ENCODE data around the gene ADAMTSL3.

DNA sequence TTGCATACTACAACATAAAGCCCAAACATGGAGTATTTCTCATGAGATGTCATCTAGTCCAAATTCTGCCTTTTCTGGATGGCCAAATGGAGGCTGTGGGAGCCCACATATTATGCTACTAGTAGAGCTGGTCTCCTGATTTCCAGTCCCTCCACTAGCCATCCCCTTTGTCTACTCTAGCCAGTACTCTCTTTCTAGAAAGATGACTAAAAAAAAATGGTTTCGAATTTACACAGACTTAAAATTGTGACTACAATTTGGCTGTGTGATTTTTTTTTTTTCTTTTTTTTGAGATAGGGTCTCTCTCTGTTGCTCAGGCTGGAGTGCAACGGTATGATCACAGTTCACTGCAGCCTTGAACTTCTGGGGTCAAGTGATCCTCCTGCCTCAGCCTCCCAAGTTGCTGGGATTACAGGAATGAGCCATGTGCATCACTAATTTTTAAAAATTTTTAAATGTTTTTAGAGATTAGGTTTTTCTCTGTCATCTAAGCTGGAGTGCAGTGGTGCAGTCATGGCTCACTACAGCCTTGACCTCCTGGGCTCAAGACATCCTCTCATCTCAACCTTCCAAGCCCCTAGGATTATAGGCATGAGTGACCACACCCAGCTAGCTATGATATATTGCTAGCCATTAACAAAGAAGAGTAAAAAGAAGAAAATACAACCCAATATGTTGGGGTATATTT, 273.9 kb downstream of the ADAMTSL3 start:
- TF ChIP-seq, protein P1, sequence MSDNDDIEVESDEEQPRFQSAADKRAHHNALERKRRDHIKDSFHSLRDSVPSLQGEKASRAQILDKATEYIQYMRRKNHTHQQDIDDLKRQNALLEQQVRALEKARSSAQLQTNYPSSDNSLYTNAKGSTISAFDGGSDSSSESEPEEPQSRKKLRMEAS (IDR thresholded peaks at IDR 0.05): no peak
- TF ChIP-seq EP300 (IDR thresholded peaks at IDR 0.05; ENCODE audit: borderline replicate concordance) (no peak), CREB1 (IDR thresholded peaks at IDR 0.05; ENCODE audit: low read depth) (no peak), TAF1 (IDR thresholded peaks at IDR 0.05; ENCODE audit: low read depth) (no peak), TCF12 (IDR thresholded peaks at IDR 0.05; ENCODE audit: low read depth) (no peak), NFIC (IDR thresholded peaks at IDR 0.05) (no peak), REST (IDR thresholded peaks at IDR 0.05; ENCODE audit: low read depth) (no peak), CEBPB (IDR thresholded peaks at IDR 0.05) (no peak), YY1 (IDR thresholded peaks at IDR 0.05; ENCODE audit: low read depth) (no peak), USF1 (IDR thresholded peaks at IDR 0.05) (no peak), RAD21 (IDR thresholded peaks at IDR 0.05; ENCODE audit: low read depth) (no peak), EGR1 (IDR thresholded peaks at IDR 0.05) (no peak), TEAD4 (IDR thresholded peaks at IDR 0.05) (no peak)
